ENCODE data around the gene UNC13C.
"Not testable (repeated sequence)": the region's sequence is repeated elsewhere in the genome, so short reads cannot be mapped to it uniquely, and the experiment has no call there.

UNC13C gene

DNA sequence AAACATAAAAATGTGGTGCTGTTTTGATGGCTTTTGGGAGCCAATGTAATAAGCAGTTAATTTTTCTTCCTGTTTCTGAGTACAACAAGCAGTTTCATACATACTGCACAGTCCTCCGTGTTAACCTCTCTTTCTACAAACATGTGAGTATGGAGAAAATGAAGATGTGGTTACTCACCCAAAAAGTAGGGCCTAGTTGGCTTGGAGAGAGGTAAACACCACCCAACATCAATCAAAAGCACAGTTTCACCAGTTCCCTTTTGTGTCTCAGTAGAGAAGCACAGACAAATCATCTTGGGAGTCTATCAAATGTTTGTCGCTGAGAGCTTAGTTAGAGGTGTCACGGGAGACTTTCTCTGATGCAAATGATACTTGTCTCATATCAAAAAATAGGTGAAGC, 320.2 kb downstream of the UNC13C start:
- DNase-seq (ENCODE audit: low read depth, low spot score): no peak

DNA sequence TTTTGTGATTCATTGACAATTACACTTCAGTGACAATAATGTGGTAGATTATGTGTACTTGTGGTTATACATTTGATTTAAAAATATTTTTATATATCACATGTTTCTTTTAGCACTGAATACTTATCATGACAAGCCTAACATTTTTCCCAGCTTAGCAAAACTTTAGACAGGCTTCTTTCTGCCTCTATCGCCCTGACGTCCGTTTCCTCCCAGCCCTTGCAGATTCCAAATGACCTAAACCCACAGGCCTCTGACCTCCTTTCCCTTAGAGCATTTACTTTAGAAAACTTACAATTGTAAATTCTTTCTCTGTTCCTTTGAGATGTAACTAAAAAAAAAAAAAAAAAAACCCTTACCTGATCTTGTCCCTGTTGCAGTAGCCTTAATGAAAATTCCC, 326.1 kb downstream of the UNC13C start:
- no peak for DNase-seq (ENCODE audit: low read depth, low spot score)

DNA sequence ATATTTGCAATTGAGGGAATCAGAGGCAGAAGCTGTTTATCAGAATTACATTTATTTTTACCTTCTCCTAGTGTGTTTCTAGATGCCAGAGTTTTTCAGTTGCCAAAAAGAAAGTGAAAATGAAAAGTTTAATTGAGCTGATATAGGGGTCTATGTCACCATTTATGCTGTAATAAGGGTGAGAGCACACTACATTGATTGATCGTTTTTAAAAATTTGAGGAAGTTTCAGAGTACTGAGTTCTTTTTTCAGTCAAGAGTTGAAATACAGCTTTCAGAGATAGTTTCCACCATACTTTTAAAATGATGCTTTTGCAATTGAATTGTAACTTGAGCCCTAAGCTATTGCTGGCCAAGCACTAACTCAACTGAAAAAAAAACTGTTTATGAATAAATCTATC, 326.9 kb downstream of the UNC13C start:
- DNase-seq (ENCODE audit: low read depth, low spot score): no peak

DNA sequence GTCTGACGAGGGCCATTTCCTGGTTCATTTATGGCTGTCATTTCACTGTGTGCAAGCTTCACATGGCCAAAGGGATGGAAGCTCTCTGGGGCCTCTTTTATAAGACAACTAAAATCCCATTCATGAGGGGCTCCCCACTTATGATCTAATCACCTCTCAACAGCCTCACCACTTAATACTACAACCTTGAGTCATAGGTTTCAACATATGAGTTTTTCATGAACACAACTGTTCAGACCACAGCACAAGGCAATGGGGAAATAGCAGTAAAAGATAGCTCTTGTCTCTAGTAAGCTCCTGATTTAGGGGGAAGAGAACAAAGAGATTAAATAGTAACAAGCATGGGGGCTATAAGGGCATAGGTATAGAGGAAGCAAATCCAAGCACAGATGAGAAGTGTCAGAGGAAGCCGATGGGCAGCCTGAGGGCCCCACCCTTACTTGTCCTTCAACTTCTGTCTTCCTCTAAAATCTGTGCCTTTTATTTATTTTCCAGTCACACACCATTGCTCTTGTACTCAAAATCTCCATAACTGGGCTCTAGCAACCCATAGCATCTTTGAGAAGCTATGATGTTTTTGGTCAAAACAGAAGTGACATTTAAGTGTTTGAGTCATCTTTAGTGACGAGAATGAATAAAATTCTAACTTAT, 329.1 kb downstream of the UNC13C start:
- DNase-seq (ENCODE audit: low read depth, low spot score): no peak

DNA sequence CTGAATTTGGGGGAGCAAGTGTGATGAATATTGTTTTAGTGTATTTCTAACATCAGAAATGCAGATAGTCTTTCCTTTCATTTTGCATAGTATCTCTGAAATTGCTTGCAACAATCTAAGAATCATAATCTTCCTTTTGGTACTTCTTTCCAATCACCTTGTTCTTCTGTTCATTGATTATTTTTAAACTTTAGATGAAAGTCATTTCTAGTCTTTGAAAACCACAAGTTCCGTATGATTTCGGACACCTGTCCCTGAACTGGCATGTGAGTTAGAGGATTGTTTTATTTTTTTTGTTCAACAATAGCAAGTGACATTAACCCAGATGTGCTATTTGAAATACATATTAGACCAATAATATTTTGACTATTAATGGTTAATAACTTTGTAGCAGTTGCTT, 329.7 kb downstream of the UNC13C start:
- no peak for DNase-seq (ENCODE audit: low read depth, low spot score)

DNA sequence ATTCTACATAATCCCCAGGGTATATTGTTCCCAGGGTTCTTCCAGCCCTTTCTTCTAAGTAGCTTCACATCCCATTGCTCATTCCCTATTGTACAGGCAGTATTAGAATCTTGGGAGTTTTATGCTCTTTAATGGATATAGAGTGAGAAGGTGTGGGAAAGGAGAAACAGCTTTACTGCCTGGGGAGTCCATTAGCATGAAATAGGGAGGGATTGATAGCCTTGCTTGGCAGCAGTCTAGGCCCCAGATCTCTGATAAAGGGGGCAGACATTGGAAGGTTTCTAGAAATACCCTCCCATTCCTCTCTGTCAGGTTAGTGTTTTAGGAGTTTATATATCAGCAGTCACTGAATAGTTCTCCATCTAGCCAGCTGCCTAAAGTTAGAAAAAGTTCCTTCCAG, 334.3 kb downstream of the UNC13C start:
- no peak for DNase-seq (ENCODE audit: low read depth, low spot score)

DNA sequence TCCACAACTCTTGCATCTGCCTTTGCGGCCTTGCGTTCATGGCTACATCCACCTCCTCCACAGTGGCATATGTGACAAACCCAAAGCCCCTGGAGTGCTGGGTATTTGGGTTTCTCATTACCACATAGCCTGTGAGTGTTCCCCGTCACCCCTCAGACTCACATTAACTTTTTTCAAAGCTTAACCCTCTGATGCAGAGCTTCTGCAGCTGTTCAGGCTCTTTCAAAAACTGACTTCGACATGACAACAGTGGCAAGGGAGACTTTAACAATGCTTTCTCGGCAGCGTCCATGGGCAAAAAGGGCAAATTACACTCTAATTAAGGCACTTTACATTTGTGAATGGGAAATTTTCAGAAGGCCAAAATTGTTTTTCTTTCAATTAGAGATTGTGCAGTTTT, 343.2 kb downstream of the UNC13C start:
- DNase-seq (ENCODE audit: low read depth, low spot score): no peak

DNA sequence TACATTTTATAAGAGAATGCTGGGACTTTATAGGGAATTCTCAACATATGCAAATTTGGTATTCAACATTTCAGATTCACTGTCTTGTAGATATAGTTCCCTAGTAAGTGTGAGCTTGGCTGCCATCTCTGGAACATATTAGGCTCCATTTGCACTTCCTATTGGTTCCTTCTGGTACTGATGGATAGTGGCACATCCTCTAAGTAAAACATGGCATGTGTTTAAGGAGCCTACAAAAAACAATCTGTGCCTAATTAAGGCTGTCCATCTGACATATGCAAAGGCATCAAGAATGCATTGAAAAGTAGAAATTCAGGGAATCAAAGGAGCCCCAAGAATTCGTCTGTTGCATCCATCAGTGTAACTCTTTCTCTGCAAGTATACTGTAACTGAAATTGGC, 344.1 kb downstream of the UNC13C start:
- no peak for DNase-seq (ENCODE audit: low read depth, low spot score)

DNA sequence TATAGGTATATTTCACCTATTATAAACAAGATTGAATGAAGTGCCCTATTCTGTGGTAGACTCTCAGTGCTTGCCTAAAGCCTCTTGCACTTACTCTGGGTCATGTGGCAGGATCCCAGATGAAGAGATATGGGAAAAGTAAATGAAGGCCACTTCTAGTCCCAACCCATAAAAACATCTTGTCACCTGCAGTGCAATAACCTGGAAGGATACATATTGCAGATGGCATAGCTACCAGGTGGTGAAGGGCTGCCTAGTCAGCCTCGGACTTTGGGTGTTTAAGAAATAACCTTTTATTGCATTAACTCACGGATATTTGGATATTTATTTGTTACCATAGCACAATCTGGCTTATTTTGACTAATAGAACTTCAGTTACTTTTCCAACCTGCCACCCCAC, 367.1 kb downstream of the UNC13C start:
- DNase-seq (ENCODE audit: low read depth, low spot score): no peak

DNA sequence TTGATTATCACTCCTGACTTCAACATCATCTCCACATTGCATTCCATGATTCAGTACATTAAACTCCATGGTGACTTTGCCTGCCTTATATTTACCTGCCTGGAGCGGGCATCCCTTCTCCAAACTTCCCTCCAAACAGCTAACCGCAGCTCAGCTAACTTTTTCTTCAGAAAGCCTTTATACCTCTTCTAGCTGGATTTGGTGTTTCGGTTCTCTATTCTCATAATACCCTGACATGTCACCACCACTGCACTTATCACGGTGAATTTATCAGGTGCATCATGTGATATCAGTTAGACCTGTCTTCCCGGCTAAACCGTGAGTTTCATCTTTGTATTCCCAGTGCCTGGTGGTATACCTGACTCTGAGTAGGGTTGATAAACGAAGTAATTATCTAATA, 367.6 kb downstream of the UNC13C start:
- DNase-seq (ENCODE audit: low read depth, low spot score): no peak

DNA sequence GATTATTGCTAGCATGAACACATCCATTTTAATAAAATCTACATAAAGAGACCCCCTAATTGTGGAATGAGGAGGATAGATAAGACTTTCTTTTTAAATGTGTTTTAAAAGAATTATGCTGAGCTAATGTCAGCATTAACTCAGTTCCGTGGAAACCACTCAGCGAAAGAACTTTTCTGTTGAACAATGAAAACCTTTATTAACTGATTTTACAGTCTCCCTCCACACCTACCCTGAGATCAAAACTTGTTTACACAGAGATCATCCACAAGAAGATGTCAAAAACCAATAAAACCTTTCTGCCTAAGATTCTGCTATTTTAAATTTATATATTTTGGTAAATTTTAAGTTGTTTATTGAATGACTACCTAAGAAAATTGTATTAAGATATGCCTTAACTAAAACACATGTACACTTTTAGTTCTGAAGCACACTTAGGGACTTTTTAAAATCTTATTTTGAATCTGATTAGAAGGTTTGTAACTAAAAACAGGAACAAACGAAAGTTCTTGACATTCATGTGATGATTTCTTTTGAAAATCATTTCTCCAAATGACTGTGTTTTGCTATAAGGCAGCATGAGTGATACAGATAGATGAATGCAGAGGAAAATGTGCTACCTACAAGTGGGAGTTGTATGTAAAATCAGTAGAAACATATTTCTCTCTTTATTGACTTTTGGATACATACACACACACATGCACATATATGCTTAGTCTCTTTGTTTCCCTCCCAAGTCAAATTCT, 369.0 kb downstream of the UNC13C start:
- DNase-seq (ENCODE audit: low read depth, low spot score): no peak

DNA sequence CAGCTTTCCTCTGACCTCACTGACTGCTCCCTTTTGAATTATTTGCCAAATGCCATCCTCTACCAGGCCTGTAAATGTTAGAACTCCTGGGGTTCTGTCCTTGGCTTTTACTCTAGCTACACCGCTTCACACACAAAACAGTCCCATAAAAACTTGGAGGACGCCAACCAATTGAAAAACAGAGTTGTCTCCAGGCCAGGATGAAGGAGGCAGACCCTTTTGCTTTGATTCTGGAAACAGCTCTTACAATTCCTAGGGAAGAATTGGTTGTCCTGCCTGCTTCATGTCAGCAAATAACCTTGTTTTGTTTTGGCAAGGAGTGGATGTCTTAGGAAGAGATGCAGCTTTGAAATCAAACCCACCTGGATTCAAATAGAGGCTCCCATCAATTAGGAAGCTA, 375.5 kb downstream of the UNC13C start:
- DNase-seq (ENCODE audit: low read depth, low spot score): no peak

DNA sequence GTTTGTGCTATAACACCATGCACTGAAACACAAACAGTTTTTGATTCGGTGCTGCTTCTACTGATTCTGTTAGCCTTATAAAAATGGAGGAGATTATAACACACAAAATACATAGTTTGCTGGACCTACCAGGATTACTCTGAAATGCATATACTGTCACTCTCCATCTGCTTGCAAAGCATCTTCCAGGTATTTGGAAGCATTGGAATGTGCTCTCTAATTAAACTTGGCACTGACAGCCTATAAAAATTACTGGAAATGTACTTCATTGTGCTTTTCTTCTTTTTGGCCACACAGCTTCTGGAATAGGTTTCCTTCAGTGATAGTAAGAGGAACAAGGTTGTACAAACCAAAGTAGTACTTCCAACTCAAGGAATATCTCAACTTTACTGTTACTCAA, 376.1 kb downstream of the UNC13C start:
- DNase-seq (ENCODE audit: low read depth, low spot score): no peak

DNA sequence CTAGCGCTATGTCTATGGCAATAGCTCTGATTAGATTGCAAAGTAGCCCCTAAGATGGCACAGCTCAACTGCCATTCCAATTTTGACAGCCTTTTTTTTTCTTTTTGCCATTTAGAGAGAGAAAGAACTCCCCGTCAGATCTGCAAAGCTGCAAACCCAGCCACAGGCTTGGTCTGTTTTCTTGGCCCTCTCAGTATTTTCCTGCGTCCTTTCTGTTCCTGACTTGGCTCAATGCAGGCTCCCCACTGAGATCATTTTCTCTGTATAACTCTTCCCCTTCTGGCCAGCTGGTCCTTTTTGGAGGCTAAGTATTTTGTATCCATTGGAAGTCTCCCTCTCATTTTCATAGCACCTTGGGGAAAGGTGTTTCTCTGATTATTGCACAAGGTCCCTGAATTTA, 386.7 kb downstream of the UNC13C start:
- no peak for DNase-seq (ENCODE audit: low read depth, low spot score)

DNA sequence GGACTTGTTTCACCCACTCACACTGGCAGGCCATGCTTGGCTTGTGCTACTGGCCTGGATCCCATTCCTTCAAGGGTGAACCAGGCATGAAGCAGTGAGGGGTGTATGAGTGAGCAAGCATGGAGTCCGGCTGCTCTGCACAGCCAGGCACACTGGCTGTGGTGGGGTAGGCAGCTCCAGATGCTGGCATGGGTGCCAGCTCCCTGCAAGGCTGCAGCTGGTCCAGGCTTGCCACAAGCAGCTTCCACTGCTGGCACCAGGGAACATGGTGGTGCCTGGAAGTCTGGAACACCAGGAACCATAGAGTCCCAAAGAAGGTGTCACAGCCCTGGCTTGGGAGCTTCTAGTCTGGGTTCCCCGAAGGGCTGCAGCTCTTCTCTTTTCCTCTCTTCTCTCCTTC, 395.1 kb downstream of the UNC13C start:
- DNase-seq (ENCODE audit: low read depth, low spot score): no peak

DNA sequence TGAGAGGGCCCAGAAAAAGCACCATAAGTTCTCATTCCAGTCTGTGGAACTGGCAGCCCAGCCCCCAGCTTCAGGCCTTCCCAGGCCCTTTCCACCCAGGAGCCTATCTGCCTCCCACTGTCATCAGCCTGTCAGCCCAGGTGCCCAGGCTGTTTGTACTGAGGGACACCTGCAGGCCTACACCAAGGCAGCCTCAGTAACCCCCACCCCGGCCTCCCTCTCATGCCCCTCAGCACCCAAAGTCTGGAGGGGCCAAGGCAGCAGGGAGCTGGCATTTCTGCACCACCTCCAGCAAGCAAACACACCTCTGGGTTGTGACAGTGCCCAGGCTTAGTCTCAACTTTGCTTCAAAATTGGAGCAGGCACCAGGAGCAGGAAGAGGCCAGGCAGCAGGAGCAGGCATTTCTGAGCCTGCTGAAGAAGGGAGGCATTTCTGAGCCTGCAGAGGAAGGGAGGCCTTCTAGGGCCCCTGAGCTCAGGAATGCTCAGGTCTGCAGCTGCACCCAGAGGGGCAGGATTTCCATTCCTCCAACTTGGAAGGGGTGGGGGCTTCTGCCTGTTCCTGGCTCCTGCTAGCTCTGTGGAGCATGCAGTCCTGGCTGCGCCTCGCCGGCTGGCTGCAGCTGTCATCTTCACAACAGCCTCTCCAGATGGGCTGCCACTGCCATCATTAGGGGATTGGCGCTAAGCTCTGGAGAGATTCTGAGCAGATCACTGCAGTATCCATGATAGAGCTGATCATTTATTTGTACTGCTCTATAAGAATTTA, 396.1 kb downstream of the UNC13C start:
- DNase-seq (ENCODE audit: low read depth, low spot score): no peak

DNA sequence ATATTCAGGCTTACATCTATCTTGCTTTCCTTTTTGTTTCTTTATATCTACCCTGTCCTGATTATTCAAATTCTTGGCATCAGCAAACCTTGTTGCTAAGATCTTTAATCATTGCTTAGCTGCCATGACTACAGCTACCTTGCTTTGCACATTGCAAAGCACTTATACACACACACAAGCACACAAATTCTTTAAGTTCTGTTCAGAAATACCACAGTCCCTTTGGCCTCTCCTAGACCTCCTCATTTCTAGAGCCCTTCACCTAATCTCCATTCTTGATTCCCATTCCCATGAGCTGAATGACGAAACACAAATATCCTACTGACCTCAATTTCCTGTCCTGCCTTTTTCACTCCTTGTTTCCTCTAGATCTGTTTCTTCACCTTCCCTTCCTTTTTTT, 409.6 kb downstream of the UNC13C start:
- no peak for DNase-seq (ENCODE audit: low read depth, low spot score)

DNA sequence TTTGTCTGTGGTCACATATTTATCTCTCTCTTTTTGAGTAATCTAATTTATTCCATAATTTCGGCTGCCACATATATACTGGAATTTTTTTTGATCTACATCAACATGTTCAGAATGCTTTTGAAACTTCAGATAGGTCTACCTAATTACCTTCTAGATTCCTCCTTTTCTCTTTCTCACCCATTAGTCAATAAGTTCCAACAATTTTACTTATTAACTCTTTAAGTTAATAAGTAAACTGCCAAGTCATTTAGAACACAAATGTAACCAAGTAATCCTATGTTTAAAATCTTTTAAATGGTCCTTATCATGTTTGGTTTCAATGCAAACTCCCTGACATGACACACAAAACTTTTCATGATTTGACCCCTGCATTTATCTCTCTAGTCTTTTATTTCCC, 410.5 kb downstream of the UNC13C start:
- DNase-seq (ENCODE audit: low read depth, low spot score): no peak

DNA sequence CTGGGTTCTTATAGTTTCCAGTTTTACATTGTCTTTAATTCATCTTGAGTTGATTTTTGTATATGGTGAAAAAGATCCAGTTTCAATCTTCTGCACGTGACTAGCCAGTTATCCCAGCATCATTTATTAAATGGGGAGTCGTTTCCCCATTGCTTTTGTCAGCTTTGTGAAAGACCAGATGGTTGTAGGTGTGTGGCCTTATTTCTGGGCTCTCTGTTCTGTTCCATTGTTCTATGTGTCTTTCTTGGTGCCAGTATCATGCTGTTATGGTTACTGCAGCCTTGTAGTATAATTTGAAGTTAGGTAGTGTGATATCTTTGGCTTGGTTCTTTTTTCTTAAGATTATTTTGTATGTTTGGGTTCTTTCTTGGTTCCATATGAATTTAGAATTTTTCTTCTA, 432.2 kb downstream of the UNC13C start:
- DNase-seq (ENCODE audit: low read depth, low spot score): no peak

DNA sequence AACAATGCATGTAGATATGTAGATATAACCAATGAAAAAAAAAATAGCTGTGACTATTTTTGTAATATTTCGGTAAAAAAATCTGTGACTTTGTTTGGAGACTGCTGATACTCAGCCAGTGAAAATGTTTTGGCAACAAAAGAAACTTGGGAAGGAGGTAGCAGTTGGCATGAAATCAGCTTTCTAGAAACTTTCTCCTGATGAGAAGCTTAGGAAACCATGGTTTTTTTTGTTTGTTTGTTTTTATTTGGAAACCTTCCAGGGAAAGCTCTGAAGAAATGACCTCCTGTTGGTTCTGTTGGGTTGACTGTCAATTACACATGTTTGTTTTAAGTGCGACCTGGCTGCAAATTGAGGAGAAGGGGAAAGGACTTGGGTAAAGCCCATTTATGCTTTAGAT, 445.9 kb downstream of the UNC13C start:
- DNase-seq (ENCODE audit: low read depth, low spot score): no peak

DNA sequence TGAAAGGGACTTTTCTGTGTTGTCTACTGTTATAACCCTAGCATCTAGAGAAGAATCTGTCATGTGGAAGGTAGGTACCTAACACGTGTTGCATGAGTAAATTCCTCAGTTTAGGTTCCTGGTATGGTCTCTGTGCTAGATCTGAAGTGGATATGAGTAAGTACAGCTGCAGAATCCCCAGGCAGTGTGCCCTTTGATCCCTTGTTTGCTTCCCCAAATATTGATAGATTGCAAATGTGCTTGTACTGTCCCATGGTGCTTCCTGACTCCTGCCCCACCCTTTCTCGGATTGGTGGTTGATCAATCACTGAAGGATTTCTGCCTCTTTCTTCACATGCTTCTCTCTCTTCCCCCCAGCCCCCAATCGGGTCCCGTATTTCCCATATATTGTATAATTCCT, 450.4 kb downstream of the UNC13C start:
- DNase-seq (ENCODE audit: low read depth, low spot score): no peak

DNA sequence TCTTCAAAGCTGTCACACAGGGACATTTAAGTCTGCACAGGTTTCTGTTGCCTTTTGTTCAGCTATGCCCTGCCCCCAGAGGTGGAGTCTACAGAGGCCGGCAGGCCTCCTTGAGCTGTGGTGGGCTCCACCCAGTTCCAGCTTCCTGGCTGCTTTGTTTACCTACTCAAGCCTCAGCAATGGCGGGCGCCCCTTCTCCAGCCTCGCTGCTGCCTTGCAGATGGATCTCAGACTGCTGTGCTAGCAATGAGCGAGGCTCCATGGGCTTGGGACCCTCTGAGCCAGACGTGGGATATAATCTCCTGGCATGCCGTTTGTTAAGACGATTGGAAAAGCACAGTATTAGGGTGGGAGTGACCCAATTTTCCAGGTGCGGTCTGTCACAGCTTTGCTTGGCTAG, 472.0 kb downstream of the UNC13C start:
- not testable (repeated sequence) for DNase-seq (ENCODE audit: low read depth, low spot score)

DNA sequence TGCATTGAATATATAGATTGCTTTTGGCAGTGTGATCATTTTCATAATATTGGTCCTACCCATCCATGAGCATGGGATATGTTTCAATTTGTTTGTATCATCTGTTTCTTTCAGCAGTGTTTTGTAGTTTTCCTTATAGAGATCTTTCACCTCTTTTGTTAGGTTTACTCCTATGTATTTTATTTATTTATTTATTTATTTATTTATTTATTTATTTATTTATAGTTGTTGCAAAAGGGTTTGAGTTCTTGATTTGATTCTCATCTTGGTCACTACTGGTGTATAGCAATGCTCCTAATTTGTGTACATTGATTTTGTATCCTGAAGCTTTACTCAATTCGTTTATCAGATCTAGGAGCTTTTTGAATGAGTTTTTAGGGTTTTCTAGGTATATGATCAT, 478.2 kb downstream of the UNC13C start:
- no peak for DNase-seq (ENCODE audit: low read depth, low spot score)

Measured in brain pericyte (primary cell).